Measurements from ENCODE around the gene CAPN6.

CAPN6 gene

DNA sequence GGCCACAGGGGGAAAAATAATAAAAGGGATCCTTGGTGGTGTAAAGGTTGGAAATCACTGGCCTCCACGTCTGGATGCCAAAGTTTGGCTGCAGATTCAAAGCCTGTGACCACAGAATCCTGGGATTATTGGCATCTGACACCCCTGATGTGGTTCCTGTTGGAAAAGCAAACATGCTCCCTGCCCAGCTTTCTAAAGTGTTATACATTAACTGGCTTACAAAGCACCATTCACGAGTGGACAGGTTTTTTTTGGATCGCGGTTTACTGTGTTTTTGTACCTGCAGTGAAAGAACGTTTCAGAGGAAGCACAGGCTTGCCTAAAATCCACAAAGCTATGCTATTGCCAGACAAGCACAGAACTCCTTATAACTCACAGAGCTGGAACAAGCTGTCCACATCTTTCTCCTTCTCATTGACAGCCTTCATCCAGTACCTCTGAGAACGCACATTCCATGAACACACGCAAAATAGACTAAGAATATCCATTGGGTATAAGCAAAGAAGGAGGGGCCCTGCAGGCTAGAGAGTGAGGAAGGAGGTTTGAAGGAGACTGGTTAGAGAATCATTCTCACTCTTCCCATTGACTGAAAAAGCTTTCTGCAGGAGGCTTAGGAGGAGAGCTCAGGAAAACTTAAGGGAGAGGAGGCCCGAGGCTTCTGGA lies 14.5 kb upstream of the CAPN6 start:
- Histone ChIP-seq H3K79me2 (ENCODE audit: control insufficient read depth, low read length) (no peaks in the 10 kb centered on the region), H3K27ac (ENCODE audit: low read depth, low read length) (no peak overlapping the region), H3F3A (ENCODE audit: control insufficient read depth, insufficient read depth) (no peaks in the 10 kb centered on the region), H3K4me3 (ENCODE audit: low read length) (no peak overlapping the region), H3K4me2 (ENCODE audit: low read length) (no peak overlapping the region), H3K4me1 (ENCODE audit: control insufficient read depth, low read length) (no peaks in the 10 kb centered on the region), H3K36me3 (ENCODE audit: control insufficient read depth, low read length) (no peaks in the 10 kb centered on the region), H3K9me3 (ENCODE audit: control insufficient read depth, insufficient read depth, low read length) (no peaks in the 10 kb centered on the region), H3K27me3 (ENCODE audit: control insufficient read depth, low read length) (no peaks in the 10 kb centered on the region), H4K20me1 (ENCODE audit: control insufficient read depth, insufficient read depth, low read depth, low read length) (no peaks in the 10 kb centered on the region), H3K9me2 (replicated peaks; ENCODE audit: control insufficient read depth, low read length) (no peaks in the 10 kb centered on the region)
- TF ChIP-seq, protein P1, sequence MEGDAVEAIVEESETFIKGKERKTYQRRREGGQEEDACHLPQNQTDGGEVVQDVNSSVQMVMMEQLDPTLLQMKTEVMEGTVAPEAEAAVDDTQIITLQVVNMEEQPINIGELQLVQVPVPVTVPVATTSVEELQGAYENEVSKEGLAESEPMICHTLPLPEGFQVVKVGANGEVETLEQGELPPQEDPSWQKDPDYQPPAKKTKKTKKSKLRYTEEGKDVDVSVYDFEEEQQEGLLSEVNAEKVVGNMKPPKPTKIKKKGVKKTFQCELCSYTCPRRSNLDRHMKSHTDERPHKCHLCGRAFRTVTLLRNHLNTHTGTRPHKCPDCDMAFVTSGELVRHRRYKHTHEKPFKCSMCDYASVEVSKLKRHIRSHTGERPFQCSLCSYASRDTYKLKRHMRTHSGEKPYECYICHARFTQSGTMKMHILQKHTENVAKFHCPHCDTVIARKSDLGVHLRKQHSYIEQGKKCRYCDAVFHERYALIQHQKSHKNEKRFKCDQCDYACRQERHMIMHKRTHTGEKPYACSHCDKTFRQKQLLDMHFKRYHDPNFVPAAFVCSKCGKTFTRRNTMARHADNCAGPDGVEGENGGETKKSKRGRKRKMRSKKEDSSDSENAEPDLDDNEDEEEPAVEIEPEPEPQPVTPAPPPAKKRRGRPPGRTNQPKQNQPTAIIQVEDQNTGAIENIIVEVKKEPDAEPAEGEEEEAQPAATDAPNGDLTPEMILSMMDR (IDR thresholded peaks at IDR 0.05; ENCODE audit: low read depth, low read length, poor library complexity, severe bottlenecking) = no peak
- TF ChIP-seq EZH2phosphoT487 (IDR thresholded peaks at IDR 0.05; ENCODE audit: borderline replicate concordance, low read length) = no peak

DNA sequence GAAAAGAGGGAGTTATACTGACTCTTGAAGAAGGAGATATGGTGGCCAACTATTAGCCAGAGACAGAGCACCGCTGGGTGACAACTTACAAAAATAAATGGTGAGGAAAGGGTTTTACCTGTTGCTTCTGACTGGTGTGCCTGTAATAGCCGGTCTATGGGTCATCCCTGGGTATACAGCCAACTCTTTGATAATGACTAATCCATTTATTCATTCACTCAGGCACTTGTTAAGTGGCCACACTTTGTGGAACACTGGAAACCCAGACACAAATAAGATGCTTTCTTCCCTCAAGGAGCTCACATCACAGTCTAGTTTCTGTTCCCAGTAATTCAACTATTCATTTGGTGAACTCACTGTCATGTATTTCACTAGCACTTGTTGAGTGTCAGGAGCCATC lies 13.2 kb upstream of the CAPN6 start:
- H3K79me2 ChIP-seq (ENCODE audit: control insufficient read depth, low read length) = no peaks in the 10 kb centered on the region
- H3K27me3 ChIP-seq (ENCODE audit: control insufficient read depth, low read length) = no peaks in the 10 kb centered on the region
- no peaks in the 10 kb centered on the region for H3K9me2 ChIP-seq (replicated peaks; ENCODE audit: control insufficient read depth, low read length)
- H3K4me1 ChIP-seq (ENCODE audit: control insufficient read depth, low read length) = no peaks in the 10 kb centered on the region
- H4K20me1 ChIP-seq (ENCODE audit: control insufficient read depth, insufficient read depth, low read depth, low read length) = no peaks in the 10 kb centered on the region
- H3K4me3 ChIP-seq (ENCODE audit: low read length) = no peak overlapping the region
- H3K36me3 ChIP-seq (ENCODE audit: control insufficient read depth, low read length) = no peaks in the 10 kb centered on the region
- TF ChIP-seq, protein P1 (IDR thresholded peaks at IDR 0.05; ENCODE audit: low read depth, low read length, poor library complexity, severe bottlenecking) = no peak
- no peak for TF ChIP-seq EZH2phosphoT487 (IDR thresholded peaks at IDR 0.05; ENCODE audit: borderline replicate concordance, low read length)
- no peaks in the 10 kb centered on the region for H3F3A ChIP-seq (ENCODE audit: control insufficient read depth, insufficient read depth)
- no peak overlapping the region for H3K4me2 ChIP-seq (ENCODE audit: low read length)
- H3K27ac ChIP-seq (ENCODE audit: low read depth, low read length) = no peak overlapping the region
- no peaks in the 10 kb centered on the region for H3K9me3 ChIP-seq (ENCODE audit: control insufficient read depth, insufficient read depth, low read length)

DNA sequence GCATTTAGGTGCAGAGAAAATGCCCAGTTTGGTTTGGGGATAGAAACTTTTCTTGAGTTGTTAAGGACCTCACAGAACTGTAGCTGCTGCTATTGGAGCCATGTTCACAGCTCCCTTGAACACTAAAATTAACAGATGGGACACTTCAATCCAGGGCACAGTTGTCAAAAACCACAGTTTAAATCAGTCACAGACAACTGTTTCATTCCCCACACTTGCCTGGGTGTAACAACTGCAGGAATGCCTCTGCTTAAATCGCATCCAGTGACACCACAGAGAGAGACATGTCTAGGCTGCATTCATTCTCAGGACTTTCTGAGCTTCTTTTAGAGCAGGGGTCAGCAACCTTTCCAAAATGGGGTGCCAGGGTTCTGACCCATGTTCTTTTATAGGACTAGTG lies 12.7 kb upstream of the CAPN6 start:
- Histone ChIP-seq H3K9me2 (replicated peaks; ENCODE audit: control insufficient read depth, low read length) (no peaks in the 10 kb centered on the region), H3K27ac (ENCODE audit: low read depth, low read length) (no peak overlapping the region), H3K4me2 (ENCODE audit: low read length) (no peak overlapping the region), H3K27me3 (ENCODE audit: control insufficient read depth, low read length) (no peaks in the 10 kb centered on the region), H3K36me3 (ENCODE audit: control insufficient read depth, low read length) (no peaks in the 10 kb centered on the region), H3K4me1 (ENCODE audit: control insufficient read depth, low read length) (no peaks in the 10 kb centered on the region), H4K20me1 (ENCODE audit: control insufficient read depth, insufficient read depth, low read depth, low read length) (no peaks in the 10 kb centered on the region), H3K79me2 (ENCODE audit: control insufficient read depth, low read length) (no peaks in the 10 kb centered on the region), H3K4me3 (ENCODE audit: low read length) (no peak overlapping the region), H3K9me3 (ENCODE audit: control insufficient read depth, insufficient read depth, low read length) (no peaks in the 10 kb centered on the region), H3F3A (ENCODE audit: control insufficient read depth, insufficient read depth) (no peaks in the 10 kb centered on the region)
- TF ChIP-seq, protein P1 (IDR thresholded peaks at IDR 0.05; ENCODE audit: low read depth, low read length, poor library complexity, severe bottlenecking) = no peak
- TF ChIP-seq EZH2phosphoT487 (IDR thresholded peaks at IDR 0.05; ENCODE audit: borderline replicate concordance, low read length) = no peak

All from DOHH2 (cell line).